ENCODE results near the gene PUDP. TPM values are rescaled to one million over a fixed set of nuclear protein-coding genes. Genes with fewer than 3 reads are reported as not detected.

PUDP gene
- total RNA-seq, 4 donors from 2014 or later: 10.4 to 16.6 (median 11.5) TPM

GRCh38 chrX:7143941-7144525 is 3.9 kb downstream of the PUDP start:
- no peak for TF ChIP-seq CTCF (IDR thresholded peaks at IDR 0.05)
- TF ChIP-seq POLR2A (IDR thresholded peaks at IDR 0.05): no peak
- intact Hi-C loops (cut with DNase I): no loop called here
- no peaks in the 10 kb centered on the region for H3K36me3 ChIP-seq
- no peak overlapping the region for H3K4me3 ChIP-seq
- no peaks in the 10 kb centered on the region for H3K9me3 ChIP-seq
- H3K27me3 ChIP-seq: no peaks in the 10 kb centered on the region
- peaks cover 14 to 25% (median 14%) of the 10 kb centered on the region in 3 donors for H3K4me1 ChIP-seq
- DNase-seq: no peak
- H3K27ac ChIP-seq: no peak overlapping the region
- 86% methylated on average over 8 of the region's 8 CpGs for WGBS, 2 donors

- 92 to 100% methylated on average over 1 of the region's 1 CpG for WGBS, 2 donors
- Histone ChIP-seq H3K4me1 (peaks cover 8 to 25% (median 10%) of the 10 kb centered on the region in 3 donors), H3K27me3 (no peaks in the 10 kb centered on the region), H3K9me3 (no peaks in the 10 kb centered on the region), H3K36me3 (no peaks in the 10 kb centered on the region), H3K4me3 (no peak overlapping the region), H3K27ac (no peak overlapping the region)
- TF ChIP-seq POLR2A (IDR thresholded peaks at IDR 0.05) (no peak), CTCF (IDR thresholded peaks at IDR 0.05) (no peak)
- no peak for DNase-seq
- intact Hi-C loops (cut with DNase I): no loop called here
Measured at GRCh38 chrX:7143076-7143475, 4.9 kb downstream of the PUDP start.

- H3K4me1 ChIP-seq: no peaks in the 10 kb centered on the region
- intact Hi-C loops (cut with DNase I): no loop called here
- 91 to 94% methylated on average over 3 to 8 of the region's 9 CpGs for WGBS, 2 donors
- no peaks in the 10 kb centered on the region for H3K9me3 ChIP-seq
- no peak overlapping the region for H3K4me3 ChIP-seq
- no peaks in the 10 kb centered on the region for H3K36me3 ChIP-seq
- no peak for TF ChIP-seq POLR2A (IDR thresholded peaks at IDR 0.05)
- TF ChIP-seq CTCF (IDR thresholded peaks at IDR 0.05): no peak
- no peak for DNase-seq
- H3K27ac ChIP-seq: no peak overlapping the region
- no peaks in the 10 kb centered on the region for H3K27me3 ChIP-seq
Measured at GRCh38 chrX:7139202-7140081, 8.5 kb downstream of the PUDP start.

GRCh38 chrX:7134981-7135380 is 13.0 kb downstream of the PUDP start:
- H3K9me3 ChIP-seq: no peaks in the 10 kb centered on the region
- no peak overlapping the region for H3K27ac ChIP-seq
- WGBS, 2 donors: 85 to 90% methylated on average over 2 of the region's 2 CpGs
- no peak for TF ChIP-seq POLR2A (IDR thresholded peaks at IDR 0.05)
- no peak overlapping the region for H3K4me3 ChIP-seq
- H3K4me1 ChIP-seq: peaks cover 2 to 21% (median 15%) of the 10 kb centered on the region in 3 donors
- intact Hi-C loops (cut with DNase I): no loop called here
- DNase-seq: no peak
- no peaks in the 10 kb centered on the region for H3K36me3 ChIP-seq
- no peaks in the 10 kb centered on the region for H3K27me3 ChIP-seq

GRCh38 chrX:7133050-7133440 is 14.9 kb downstream of the PUDP start:
- H3K4me3 ChIP-seq: no peak overlapping the region
- no peaks in the 10 kb centered on the region for H3K9me3 ChIP-seq
- intact Hi-C loops (cut with DNase I): no loop called here
- no peaks in the 10 kb centered on the region for H3K36me3 ChIP-seq
- no peak for DNase-seq
- WGBS, 2 donors: 48 to 55% methylated on average over 4 to 8 of the region's 8 CpGs
- H3K27ac ChIP-seq: peak overlapping the region; percentile 43 to 67 (median 50)
- TF ChIP-seq POLR2A (IDR thresholded peaks at IDR 0.05): no peak
- no peak for TF ChIP-seq CTCF (IDR thresholded peaks at IDR 0.05)
- H3K4me1 ChIP-seq: peaks cover 2 to 21% (median 15%) of the 10 kb centered on the region in 3 donors
- H3K27me3 ChIP-seq: no peaks in the 10 kb centered on the region
